Activated CD8-positive, alpha-beta memory T cell treated with anti-CD3 and anti-CD28 coated beads, Interleukin-2, amount 50 U/mL, for 24 hours (primary cell): ENCODE results near the gene AAMDC.
"Not testable (repeated sequence)": the region's sequence is repeated elsewhere in the genome, so short reads cannot be mapped to it uniquely, and the experiment has no call there.

Experiments
- DNase-seq: peaks from one replicate; pipeline ENCODE4 v3.0.0-alpha.2; 2020; ENCODE audit errors: extremely low read depth

AAMDC gene

DNA sequence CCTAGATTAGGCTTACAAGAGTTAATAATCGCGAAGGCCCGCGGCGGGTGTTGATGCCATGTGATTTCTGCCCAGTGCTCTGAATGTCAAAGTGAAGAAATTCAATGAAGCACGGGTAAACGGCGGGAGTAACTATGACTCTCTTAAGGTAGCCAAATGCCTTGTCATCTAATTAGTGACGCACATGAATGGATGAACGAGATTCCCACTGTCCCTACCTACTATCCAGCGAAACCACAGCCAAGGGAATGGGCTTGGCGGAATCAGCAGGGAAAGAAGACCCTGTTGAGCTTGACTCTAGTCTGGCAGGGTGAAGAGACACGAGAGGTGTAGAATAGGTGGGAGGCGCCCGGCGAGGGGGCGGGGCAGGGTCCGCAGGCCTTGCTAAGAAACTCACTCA lies 65.5 kb downstream of the AAMDC start:
- DNase-seq, result no peak

DNA sequence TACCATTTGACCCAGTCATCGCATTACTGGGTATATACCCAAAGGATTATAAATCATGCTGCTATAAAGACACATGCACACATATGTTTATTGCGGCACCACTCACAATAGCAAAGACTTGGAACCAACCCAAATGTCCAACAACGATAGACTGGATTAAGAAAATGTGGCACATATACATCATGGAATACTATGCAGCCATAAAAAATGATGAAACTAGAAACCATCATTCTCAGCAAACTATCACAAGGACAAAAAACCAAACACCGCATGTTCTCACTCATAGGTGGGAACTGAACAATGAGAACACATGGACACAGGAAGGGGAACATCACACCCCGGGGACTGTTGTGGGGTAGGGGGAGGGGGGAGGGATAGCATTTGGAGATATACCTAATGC lies 68.1 kb downstream of the AAMDC start:
- DNase-seq, result not testable (repeated sequence)

DNA sequence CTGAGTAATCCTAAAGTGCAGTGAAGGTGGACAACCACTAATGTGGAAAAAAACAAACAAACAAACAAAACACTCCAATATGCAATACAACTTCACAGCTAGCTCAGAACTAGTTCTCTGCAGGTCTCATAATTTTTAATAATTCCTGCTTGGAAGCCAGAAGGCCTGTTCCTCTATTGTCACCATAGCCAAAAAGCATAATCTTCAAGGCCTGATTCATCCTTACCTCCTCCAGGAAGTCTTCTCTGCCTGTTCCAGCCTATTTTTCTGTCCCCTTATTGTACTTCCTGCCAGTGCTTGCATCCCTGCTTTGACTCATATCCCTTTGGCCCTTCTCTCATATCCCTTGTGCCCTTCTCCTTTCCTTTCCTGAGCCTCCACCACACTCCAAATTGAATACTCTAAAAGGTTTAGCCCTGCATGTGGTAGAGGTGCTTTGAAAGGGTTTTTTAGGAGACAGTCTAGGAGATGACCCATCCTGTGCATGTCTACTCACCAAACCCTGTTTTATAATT lies 69.2 kb downstream of the AAMDC start:
- not testable (repeated sequence) for DNase-seq

DNA sequence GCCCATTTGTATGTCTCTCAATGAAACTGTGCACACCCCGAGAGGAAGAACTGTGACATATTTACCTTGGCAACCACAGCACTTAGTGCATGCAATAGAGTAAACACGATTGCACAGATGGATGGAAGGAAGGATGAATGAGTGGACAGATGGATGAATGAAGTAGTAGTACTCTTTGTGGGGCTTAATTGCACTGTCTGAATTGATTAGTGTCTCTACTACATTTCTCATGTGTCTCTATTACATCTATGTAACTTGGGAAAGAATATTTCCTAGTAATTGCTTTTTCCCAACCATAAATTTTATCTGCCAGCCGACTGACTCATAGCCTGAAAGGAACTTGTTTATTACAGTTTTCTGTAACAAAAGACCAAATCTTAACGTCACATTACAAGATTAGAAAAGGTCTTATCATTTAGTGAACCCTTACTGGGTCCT lies 69.7 kb downstream of the AAMDC start:
- DNase-seq, result not testable (repeated sequence)

DNA sequence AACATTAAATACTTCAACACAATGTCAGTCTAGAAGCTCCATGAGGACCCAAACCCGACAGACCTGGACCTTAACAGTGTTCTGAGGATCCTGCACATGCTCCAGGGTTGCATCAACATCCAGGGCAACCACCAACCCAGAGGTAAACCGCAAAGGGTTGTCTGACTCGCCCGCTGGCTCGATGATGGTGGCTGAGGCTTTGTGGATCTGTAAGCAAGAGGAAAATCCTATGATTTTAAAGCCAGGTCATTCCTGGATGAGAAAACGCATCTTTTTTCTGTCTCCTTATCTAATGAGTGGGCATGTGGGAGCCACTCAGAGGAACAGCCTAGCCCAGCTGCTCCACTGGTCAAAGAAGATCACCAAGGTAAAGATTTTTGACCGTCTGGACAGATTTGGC lies 70.3 kb downstream of the AAMDC start:
- DNase-seq, result not testable (repeated sequence)

DNA sequence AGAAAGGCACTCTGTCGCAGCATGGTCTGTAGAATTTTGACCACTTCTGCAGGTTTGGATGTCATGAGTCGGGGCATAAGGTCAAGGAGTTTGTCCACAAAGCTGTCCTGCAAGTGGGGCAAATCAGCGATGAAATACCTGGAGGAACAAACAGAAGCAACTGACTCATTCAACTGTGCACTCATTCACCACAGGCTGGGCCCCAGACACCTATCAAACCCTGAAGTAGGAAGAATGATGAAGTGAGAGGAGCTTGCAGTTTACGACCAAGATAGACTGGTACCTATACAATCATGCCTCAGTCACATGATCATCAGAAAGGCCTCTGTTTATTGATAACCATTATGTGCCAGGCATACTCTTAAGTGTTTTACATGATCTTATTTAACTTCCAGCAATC lies 70.8 kb downstream of the AAMDC start:
- not testable (repeated sequence) for DNase-seq

DNA sequence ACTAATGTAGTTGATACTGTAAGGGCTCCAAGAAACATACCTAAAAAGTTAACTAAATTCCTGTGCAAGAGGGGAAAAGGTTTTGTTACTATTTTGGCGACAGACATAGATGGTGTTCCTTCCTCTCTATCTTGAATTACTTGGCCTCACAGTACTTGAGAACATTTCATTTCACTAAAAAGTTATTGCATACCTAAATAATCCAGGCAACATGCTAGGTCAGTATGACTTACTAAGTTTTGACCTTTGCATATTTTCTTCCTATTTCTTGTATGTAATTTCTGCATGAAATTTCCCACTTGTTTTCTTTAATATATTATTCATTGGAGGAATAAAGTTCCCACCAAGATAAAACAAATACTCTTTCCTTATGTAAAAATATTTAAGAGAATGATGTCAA lies 74.0 kb downstream of the AAMDC start:
- DNase-seq, result not testable (repeated sequence)

DNA sequence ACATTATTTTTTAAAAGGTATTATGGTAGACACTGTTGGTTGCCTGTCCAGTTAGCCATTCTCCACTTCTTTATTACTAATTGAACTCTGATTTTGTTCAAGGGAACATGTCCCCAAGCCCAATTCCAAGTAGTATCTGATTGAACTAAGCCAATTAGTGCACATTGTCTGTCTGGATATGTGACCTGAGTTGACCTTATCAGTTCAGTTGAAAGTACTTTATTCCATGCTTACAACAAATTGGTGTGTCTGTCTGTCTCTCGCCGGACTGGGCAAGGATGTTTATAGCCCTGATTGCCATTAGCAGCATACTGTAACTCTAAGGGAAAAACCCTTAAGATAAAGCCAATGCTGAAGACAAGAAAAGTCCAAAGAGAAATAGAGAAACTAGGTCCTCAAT lies 87.9 kb downstream of the AAMDC start:
- no peak for DNase-seq

DNA sequence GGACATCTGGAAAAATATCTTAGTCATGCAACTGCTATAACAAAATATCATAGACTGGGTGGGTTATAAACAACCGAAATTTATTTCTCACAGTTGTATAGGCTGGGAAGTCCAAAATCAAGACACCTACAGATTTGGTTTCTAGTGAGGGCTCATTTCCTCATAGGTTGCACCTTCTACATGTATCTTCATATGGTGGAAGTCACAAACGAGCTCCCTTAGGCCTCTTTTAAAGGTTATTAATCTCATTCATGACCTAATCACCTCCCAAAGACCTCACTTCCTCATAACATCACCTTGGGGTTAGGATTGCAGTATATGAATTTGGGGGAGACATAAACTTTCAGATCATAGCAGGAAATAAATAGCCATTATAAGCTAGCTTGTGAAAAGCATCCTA lies 88.3 kb downstream of the AAMDC start:
- no peak for DNase-seq

DNA sequence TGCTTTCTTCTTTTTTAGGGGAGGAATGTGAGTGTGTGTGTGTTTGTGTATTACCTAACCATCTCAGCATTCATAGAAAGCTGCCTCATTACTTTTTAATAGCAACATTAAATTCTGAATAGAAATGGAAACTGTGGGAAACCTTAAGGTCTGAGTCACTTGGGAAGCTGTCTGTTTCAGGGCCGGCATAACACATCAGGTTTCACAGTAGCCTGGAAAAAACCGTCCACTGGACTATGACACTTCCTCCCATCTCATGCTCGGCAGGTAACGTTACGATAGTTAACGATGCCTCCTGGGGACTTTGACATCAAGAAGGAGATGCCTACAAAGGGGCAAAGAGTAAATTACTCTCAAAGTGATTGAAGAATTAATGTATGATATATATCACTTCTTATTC lies 89.9 kb downstream of the AAMDC start:
- DNase-seq, result not testable (repeated sequence)

DNA sequence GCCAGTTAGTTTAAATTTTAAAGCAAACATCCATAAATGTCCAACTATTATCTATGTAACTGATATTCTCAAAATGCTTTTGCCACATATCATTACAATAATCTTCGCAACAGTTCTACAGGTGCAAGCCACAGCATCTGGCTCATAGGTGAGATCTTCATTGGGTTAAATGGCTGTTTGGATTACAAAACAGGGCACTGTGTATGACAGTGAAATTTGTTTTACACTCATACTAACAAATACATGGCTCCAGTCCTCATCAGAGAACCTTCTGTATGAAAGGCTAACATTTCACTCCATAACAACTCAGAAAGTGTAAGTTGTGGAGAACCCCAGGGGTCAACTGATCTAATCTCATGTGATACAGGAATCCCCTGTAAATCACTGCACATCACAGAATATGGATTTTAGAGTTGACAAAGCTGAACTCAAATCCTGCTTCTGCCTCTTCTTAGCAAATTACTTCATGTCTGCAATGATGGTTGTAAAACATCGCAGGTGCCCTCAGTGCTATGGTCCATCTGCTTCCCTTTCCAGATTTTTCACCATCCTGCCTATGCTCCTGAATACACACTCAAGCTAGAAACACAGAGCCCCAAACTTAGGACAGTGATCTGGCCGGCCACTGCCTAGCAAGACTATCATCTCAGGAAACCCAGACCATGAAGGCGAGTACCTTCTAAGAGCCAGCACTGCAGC lies 92.8 kb downstream of the AAMDC start:
- not testable (repeated sequence) for DNase-seq

DNA sequence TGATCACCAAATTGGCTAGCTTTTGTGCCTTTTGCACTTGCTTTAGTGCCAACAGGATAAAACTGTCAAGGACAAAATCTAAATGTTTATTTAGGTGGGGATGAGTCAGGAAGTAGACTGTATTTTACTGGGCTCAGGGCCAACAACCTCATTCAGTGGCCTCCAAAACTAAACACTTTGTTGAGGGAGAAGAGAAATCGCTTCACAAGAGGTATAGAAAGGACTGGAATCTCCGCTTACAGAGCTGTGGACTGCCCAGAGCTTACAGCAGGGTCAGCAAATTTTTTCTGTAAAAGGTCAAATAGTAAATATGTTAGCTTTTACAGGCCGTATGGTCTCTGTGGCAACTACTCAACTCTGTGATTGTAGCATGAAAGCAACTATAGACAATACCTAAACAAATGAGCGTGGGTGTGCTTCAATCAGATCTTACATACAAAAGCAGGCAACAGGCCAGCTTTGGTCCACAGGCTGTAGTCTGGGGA lies 93.4 kb downstream of the AAMDC start:
- DNase-seq, result not testable (repeated sequence)

DNA sequence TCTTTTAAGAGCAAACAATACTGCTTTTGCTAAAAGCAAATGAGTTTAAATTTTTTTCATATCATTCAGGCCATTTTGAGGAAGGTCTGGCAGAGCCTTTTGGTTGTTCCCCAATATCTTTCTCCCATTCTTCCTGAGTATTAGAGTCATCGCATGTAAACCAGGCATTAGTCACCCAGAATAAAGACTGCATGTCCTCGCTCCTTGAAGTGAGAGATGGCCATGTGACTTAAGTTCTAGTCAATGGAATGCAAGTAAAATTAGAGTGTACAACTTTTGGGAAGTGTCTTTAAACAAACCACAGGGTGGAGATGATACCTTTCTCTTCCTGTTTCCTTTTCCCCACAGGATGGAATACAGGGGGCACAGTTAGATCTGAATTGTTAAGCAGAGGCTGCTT lies 96.8 kb downstream of the AAMDC start:
- not testable (repeated sequence) for DNase-seq
